HepG2 (cell line): Measurements from ENCODE around the gene KIF26B. TPM values are rescaled to one million over a fixed set of nuclear protein-coding genes. Genes with fewer than 3 reads are reported as not detected.
"Not testable (repeated sequence)": the region's sequence is repeated elsewhere in the genome, so short reads cannot be mapped to it uniquely, and the experiment has no call there.

Experiments used
- ATAC-seq: fragments of 200-7000 bp; cut with Tn5 transposase; 3 replicates; pipeline ENCODE4 v1.9.1; 2020; ENCODE audit warnings: mild to moderate bottlenecking, moderate library complexity
- BruUV-seq: library from RNA; stranded (reverse); fragments of 400-500 nt; replicated peaks from 2 replicates; lab custom pipeline; 2021; lab: Mats Ljungman, UMichigan
- CTCF ChIA-PET: fragments of 300-600 bp; formaldehyde crosslinking; extraction: SDS; loops from one replicate; lab custom pipeline; 2021; ENCODE audit warnings: low total read pairs, inconsistent platforms, low intra/inter-chr PET ratio; lab: Yijun Ruan, JAX
- POLR2A ChIA-PET: fragments of 350-600 bp; sonication (Branson Sonifier 250); formaldehyde crosslinking; loops from one replicate; lab custom pipeline; 2020; ENCODE audit warnings: antibody characterized with exemption, inconsistent platforms; lab: Yijun Ruan, JAX
- DNase-seq: peaks from one replicate; pipeline ENCODE4 v3.0.0-alpha.2; 2015; ENCODE audit warnings: low spot score
- FAIRE-seq: peaks from 3 replicates; lab custom pipeline; 2011; peaks lifted over from hg19 to GRCh38; lab: Jason Lieb, UNC
- H2AFZ ChIP-seq: one replicate; pipeline ENCODE4 v1.6.1; 2011; ENCODE audit warnings: low read length, inconsistent platforms
- H3K27ac ChIP-seq: fragments of 300-600 bp; 3 replicates; pipeline ENCODE4 v1.8.0; 2011; ENCODE audit warnings: mixed run types, mild to moderate bottlenecking, mixed read lengths, low read length, inconsistent platforms; ENCODE audit not compliant: insufficient read depth; ENCODE audit errors: extremely low read length
- H3K27me3 ChIP-seq, 2 experiments: fragments of 200-600 bp in 1 of 2; 2 replicates in 1 of 2; 3 replicates in 1 of 2; pipeline versions ENCODE4 v1.6.0 to v1.8.0; 2011; ENCODE audit warnings: low read length in 2 of 2, mild to moderate bottlenecking in 2 of 2, moderate library complexity in 2 of 2, inconsistent platforms in 1 of 2; ENCODE audit not compliant: insufficient read depth in 2 of 2, control insufficient read depth in 1 of 2
- H3K36me3 ChIP-seq, 2 experiments: fragments of 200-600 bp in 1 of 2; replicated peaks in 1 of 2; 2 replicates in 1 of 2; 3 replicates in 1 of 2; pipeline versions ENCODE4 v1.5.1 to v1.8.0; 2011; ENCODE audit warnings: low read length in 2 of 2, inconsistent platforms in 1 of 2; ENCODE audit not compliant: insufficient read depth in 2 of 2, control insufficient read depth in 1 of 2
- H3K4me1 ChIP-seq: 2 replicates; pipeline ENCODE4 v1.5.1; 2012; ENCODE audit warnings: low read length, inconsistent platforms; ENCODE audit not compliant: insufficient read depth
- H3K4me2 ChIP-seq: 2 replicates; pipeline ENCODE4 v1.6.0; 2011; ENCODE audit warnings: low read depth, low read length, inconsistent platforms
- H3K4me3 ChIP-seq, 3 experiments: fragments of 200-600 bp in 1 of 3; sonication (generic), shearing (Covaris generic) in 1 of 3; replicated peaks in 1 of 3; 2 replicates each; pipeline ENCODE4 v1.5.1; 2011 to 2016; ENCODE audit warnings: low read length in 3 of 3, inconsistent platforms in 2 of 3, low read depth in 2 of 3, mild to moderate bottlenecking in 2 of 3, control low read depth in 1 of 3, mixed read lengths in 1 of 3; ENCODE audit not compliant: insufficient read depth in 1 of 3
- H3K79me2 ChIP-seq: one replicate; pipeline ENCODE4 v1.6.1; 2011; ENCODE audit warnings: low read length, inconsistent platforms; ENCODE audit not compliant: insufficient read depth
- H3K9ac ChIP-seq: 2 replicates; pipeline ENCODE4 v1.6.0; 2011; ENCODE audit warnings: mild to moderate bottlenecking, low read depth, low read length, inconsistent platforms; ENCODE audit not compliant: insufficient read depth
- H3K9me3 ChIP-seq: 2 replicates; pipeline ENCODE4 v1.5.1; 2012; ENCODE audit warnings: mild to moderate bottlenecking, low read length
- H4K20me1 ChIP-seq: 2 replicates; pipeline ENCODE4 v1.6.0; 2011; ENCODE audit warnings: inconsistent platforms, mild to moderate bottlenecking, low read length, moderate library complexity; ENCODE audit not compliant: insufficient read depth
- HNRNPH1 ChIP-seq: fragments of 200-400 bp; formaldehyde crosslinking; optimal IDR thresholded peaks from 2 replicates; pipeline ENCODE3; 2017; ENCODE audit warnings: mild to moderate bottlenecking, low read depth, low read length
- IRX3 ChIP-seq: sonication (generic); formaldehyde crosslinking; IDR thresholded peaks from 2 replicates; pipeline ENCODE4 v1.8.1; 2023; ENCODE audit warnings: mild to moderate bottlenecking, low read depth, missing genetic modification reagents, borderline replicate concordance
- NCOA2 ChIP-seq: sonication (generic); formaldehyde crosslinking; IDR thresholded peaks from 2 replicates; pipeline ENCODE4 v1.8.0; 2022; ENCODE audit warnings: inconsistent platforms
- POLR2AphosphoS5 ChIP-seq: IDR thresholded peaks from 2 replicates; pipeline ENCODE4 v1.6.1; 2012; ENCODE audit warnings: low read depth, low read length
- PRDM4 ChIP-seq: sonication (generic); formaldehyde crosslinking; IDR thresholded peaks from 2 replicates; pipeline ENCODE4 v1.9.0; 2021; ENCODE audit warnings: missing genetic modification reagents, borderline replicate concordance
- SOX13 ChIP-seq, 3 experiments: fragments of 450-650 bp in 1 of 3; sonication (generic) in 1 of 3; formaldehyde crosslinking in 1 of 3; IDR thresholded peaks in 2 of 3; conservative IDR thresholded peaks in 1 of 3; 2 replicates each; pipeline versions ENCODE4 v1.5.0 to v1.6.1; 2016 to 2020; ENCODE audit warnings: antibody characterized with exemption in 1 of 3, mild to moderate bottlenecking in 1 of 3, missing compliant biosample characterization in 1 of 3, missing genetic modification reagents in 1 of 3, moderate library complexity in 1 of 3
- ZNF281 ChIP-seq: sonication (generic); formaldehyde crosslinking; IDR thresholded peaks from 2 replicates; pipeline ENCODE4 v1.4.0; 2020; ENCODE audit warnings: missing genetic modification reagents, borderline replicate concordance
- WGBS: methylation state at CpG from one replicate; pipeline ENCODE4 v1.1.6; 2017; ENCODE audit warnings: low lambda C conversion rate; 5-methylcytosine and 5-hydroxymethylcytosine counted together
- in situ Hi-C: cut with HindIII; loops from 2 replicates; pipeline ENCODE4 v1.10.0; 2017; ENCODE audit warnings: low pct_unique_long_range_greater_than_20kb; ENCODE audit not compliant: extremely low pct_ligation_motif_present
- intact Hi-C: fragments of 100-400 bp; cut with micrococcal nuclease; formaldehyde crosslinking; loops from one replicate; pipeline ENCODE4 v1.10.0; 2022; ENCODE audit not compliant: unreplicated experiment
- polyA plus RNA-seq, 8 experiments: library from polyadenylated mRNA; depleted of rRNA in 3 of 8; stranded (reverse) in 7 of 8; unstranded in 1 of 8; fragments of >200 nt; fragmentation: Illumina TruSeq in 4 of 8; extraction: Trizol in 4 of 8; gene quantifications; 2 replicates each; pipeline versions ENCODE4 v1.2.1 to v1.2.3, GENCODE V29; 2011 to 2016; ENCODE audit warnings: low read depth in 4 of 8, missing spikeins in 1 of 8, mixed read lengths in 1 of 8; ENCODE audit not compliant: insufficient read depth in 1 of 8
- total RNA-seq, 5 experiments: library from RNA; depleted of rRNA; stranded (reverse); fragments of >200 nt; fragmentation: Illumina TruSeq; extraction: Trizol; gene quantifications; 2 replicates each; pipeline ENCODE4 v1.2.3, GENCODE V29; 2016; ENCODE audit warnings: low read depth in 1 of 5
- TF ChIP-seq, protein P1 (sequence below): IDR thresholded peaks from 2 replicates; pipeline ENCODE4 v1.6.1; 2016; ENCODE audit warnings: mild to moderate bottlenecking, missing biosample characterization, missing genetic modification reagents
- TF ChIP-seq, protein P2 (sequence below): sonication (generic); formaldehyde crosslinking; IDR thresholded peaks from 2 replicates; pipeline ENCODE4 v1.4.0; 2020; ENCODE audit warnings: mild to moderate bottlenecking, missing genetic modification reagents

The KIF26B gene
- total and polyA plus RNA-seq, 2 of the 13 experiments (the other 11 are each of a cell fraction or from before 2014, with no cell fraction given) = 0.08 to 0.09 TPM

GRCh38 chr1:245336149-245336983, 181.6 kb downstream of the KIF26B start (continued):
- TF ChIP-seq ZNF281 (CRISPR knock-in tag) (no peak), PRDM4 (no peak), IRX3 (CRISPR knock-in tag) (no peak), POLR2AphosphoS5 (no peak), NCOA2 (CRISPR knock-in tag) (no peak), SOX13 (IDR thresholded peaks at IDR 0.05) (no peak), SOX13 (CRISPR knock-in tag; conservative IDR thresholded peaks at IDR 0.05 in 1 of 2, IDR thresholded peaks at IDR 0.05 in 1 of 2) (no peak), HNRNPH1 (no peak)
- TF ChIP-seq, protein P1, sequence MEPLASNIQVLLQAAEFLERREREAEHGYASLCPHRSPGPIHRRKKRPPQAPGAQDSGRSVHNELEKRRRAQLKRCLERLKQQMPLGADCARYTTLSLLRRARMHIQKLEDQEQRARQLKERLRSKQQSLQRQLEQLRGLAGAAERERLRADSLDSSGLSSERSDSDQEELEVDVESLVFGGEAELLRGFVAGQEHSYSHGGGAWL (CRISPR knock-in tag) = no peak
- TF ChIP-seq, protein P2, sequence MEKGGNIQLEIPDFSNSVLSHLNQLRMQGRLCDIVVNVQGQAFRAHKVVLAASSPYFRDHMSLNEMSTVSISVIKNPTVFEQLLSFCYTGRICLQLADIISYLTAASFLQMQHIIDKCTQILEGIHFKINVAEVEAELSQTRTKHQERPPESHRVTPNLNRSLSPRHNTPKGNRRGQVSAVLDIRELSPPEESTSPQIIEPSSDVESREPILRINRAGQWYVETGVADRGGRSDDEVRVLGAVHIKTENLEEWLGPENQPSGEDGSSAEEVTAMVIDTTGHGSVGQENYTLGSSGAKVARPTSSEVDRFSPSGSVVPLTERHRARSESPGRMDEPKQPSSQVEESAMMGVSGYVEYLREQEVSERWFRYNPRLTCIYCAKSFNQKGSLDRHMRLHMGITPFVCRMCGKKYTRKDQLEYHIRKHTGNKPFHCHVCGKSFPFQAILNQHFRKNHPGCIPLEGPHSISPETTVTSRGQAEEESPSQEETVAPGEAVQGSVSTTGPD (CRISPR knock-in tag) = no peak
- TF ChIP-seq, all 625 proteins: peak for 0

DNA sequence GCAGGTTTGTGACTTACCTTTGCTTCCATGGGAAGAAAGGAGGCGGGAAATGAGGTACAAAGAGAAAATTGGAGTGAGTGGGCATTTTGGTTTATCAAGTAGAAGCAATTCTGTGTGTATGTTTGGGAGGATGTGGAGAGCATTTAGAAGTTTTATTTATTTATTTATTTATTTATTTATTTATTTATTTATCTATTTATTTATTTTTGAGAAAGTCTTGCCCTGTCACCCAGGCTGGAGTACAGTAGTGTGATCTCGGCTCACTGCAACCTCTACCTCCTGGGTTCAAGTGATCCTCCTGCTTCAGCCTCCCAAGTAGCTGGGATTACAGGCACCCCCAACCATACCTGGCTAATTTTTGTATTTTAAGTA, 182.2 kb downstream of the KIF26B start:
- H3K4me3 ChIP-seq, H3K27ac ChIP-seq, DNase-seq, CTCF ChIA-PET, intact Hi-C loops, H3K36me3 ChIP-seq, ATAC-seq, H3K9ac ChIP-seq, FAIRE-seq, POLR2A ChIA-PET, H3K27me3 ChIP-seq, H4K20me1 ChIP-seq, H3K79me2 ChIP-seq, H3K4me2 ChIP-seq, H3K4me1 ChIP-seq, H2AFZ ChIP-seq, H3K9me3 ChIP-seq, in situ Hi-C loops, BruUV-seq: not testable (repeated sequence)
- 93% methylated on average over 2 of the region's 2 CpGs for WGBS
